Vagina (tissue), 2 donors: Measurements from ENCODE around the gene TYSND1. TPM values are rescaled to one million over a fixed set of nuclear protein-coding genes. Genes with fewer than 3 reads are reported as not detected.

Experiments
- DNase-seq, 2 donors: peaks; one replicate each; pipeline ENCODE4 v3.0.0-alpha.2; 2017; ENCODE audit errors: extremely low spot score in 2 of 2
- H3K27ac ChIP-seq: fragments of 200-600 bp; sonication (generic); one replicate; pipeline ENCODE4 v1.5.1; 2019
- H3K27me3 ChIP-seq: fragments of 200-600 bp; sonication (generic); one replicate; pipeline ENCODE4 v1.5.1; 2019
- H3K36me3 ChIP-seq, 2 donors: fragments of 200-600 bp; sonication (generic); one replicate each; pipeline ENCODE4 v1.5.1; 2017 to 2019
- H3K4me1 ChIP-seq: fragments of 200-600 bp; sonication (generic); one replicate; pipeline ENCODE4 v1.5.1; 2019
- H3K4me3 ChIP-seq, 2 donors: fragments of 200-600 bp; sonication (generic); 1 replicate in 1 of 2; 2 replicates in 1 of 2; pipeline ENCODE4 v1.5.1; 2016 to 2019
- H3K9me3 ChIP-seq: fragments of 200-600 bp; sonication (generic); one replicate; pipeline ENCODE4 v1.5.1; 2019
- CTCF ChIP-seq, 3 experiments: fragments of 450-650 bp in 2 of 3; fragments of 200-600 bp in 1 of 3; sonication (generic) in 1 of 3; IDR thresholded peaks; one replicate each; pipeline ENCODE4 v1.5.1; 2017 to 2019; ENCODE audit warnings: antibody characterized with exemption in 3 of 3, mild to moderate bottlenecking in 2 of 3, moderate library complexity in 2 of 3
- POLR2A ChIP-seq, 2 donors: fragments of 450-650 bp; IDR thresholded peaks; one replicate each; pipeline ENCODE4 v1.6.1; 2017; ENCODE audit warnings: antibody characterized with exemption in 2 of 2, mild to moderate bottlenecking in 2 of 2, moderate library complexity in 2 of 2
- POLR2AphosphoS5 ChIP-seq, 2 donors: sonication (generic); formaldehyde crosslinking; IDR thresholded peaks; one replicate each; pipeline ENCODE4 v1.9.0; 2017; ENCODE audit warnings: antibody characterized with exemption in 2 of 2, mild to moderate bottlenecking in 2 of 2, low read depth in 1 of 2; ENCODE audit not compliant: insufficient read depth in 1 of 2
- intact Hi-C: fragments of 100-400 bp; cut with DNase I; formaldehyde crosslinking; loops from one replicate; pipeline ENCODE4 v1.15.1; 2023
- total RNA-seq: library from RNA; depleted of rRNA; stranded (reverse); fragments of >200 nt; gene quantifications from one replicate; pipeline ENCODE4 v1.2.3, GENCODE V29; 2016

The TYSND1 gene
- total RNA-seq, 1 donor from 2014 or later: 15.7 TPM

DNA sequence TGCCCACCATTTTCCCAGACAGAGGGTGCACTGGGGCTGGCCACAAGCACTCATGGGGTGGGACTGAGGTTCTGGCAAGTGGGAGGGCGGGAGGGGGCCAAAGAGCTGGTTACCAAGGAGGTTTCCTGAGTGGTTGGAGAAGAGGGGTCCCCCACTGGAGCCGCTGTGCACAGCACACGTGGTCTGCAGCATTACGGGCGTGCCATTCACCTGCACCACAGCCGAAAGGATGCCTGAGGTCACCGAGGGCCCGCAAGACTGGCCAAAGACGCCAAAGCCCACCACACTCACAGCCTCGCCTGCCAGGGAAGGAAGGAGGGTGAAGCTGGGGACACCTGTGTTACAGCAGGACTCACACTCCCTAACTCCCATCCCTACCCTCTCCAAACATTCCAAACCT is 3.9 kb downstream of the TYSND1 start:
- no peak for DNase-seq
- Histone ChIP-seq H3K27me3 (no peaks in the 10 kb centered on the region), H3K4me1 (peaks cover 37% of the 10 kb centered on the region), H3K9me3 (no peaks in the 10 kb centered on the region), H3K27ac (no peak overlapping the region), H3K4me3 (no peak overlapping the region), H3K36me3 (peaks cover 0 to 10% of the 10 kb centered on the region in 2 donors)
- intact Hi-C loops: no loop called here
- TF ChIP-seq POLR2A (IDR thresholded peaks at IDR 0.05) (no peak), POLR2AphosphoS5 (IDR thresholded peaks at IDR 0.05; ENCODE audit: insufficient read depth in 1 of 2, low read depth in 1 of 2) (no peak), CTCF (IDR thresholded peaks at IDR 0.05) (no peak)

DNA sequence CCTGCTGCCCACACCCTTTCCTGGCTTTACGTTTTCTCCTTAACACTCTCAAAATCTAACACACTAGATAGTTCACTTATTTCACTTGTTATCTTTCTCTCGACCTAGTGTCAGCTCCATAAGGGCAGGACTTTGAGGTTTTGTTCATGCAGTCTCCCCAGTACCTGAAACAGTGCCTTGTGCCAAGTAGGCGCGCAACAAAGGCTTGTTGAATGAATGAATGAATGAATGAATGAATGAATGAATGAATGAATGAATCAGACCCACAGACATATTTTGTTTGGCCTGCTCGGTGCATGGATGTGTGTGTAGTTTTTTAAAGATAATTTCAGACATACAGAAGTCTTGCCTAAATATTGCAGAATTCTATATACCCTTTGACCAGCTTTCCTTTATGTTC is 6.2 kb downstream of the TYSND1 start:
- H3K9me3 ChIP-seq: no peaks in the 10 kb centered on the region
- TF ChIP-seq POLR2A (IDR thresholded peaks at IDR 0.05) (no peak), CTCF (IDR thresholded peaks at IDR 0.05) (no peak), POLR2AphosphoS5 (IDR thresholded peaks at IDR 0.05; ENCODE audit: insufficient read depth in 1 of 2, low read depth in 1 of 2) (no peak)
- peaks cover 0 to 10% of the 10 kb centered on the region in 2 donors for H3K36me3 ChIP-seq
- H3K4me3 ChIP-seq: no peak overlapping the region
- no peak overlapping the region for H3K27ac ChIP-seq
- H3K27me3 ChIP-seq: no peaks in the 10 kb centered on the region
- H3K4me1 ChIP-seq: peaks cover 28% of the 10 kb centered on the region
- intact Hi-C loops: no loop called here
- DNase-seq: no peak

DNA sequence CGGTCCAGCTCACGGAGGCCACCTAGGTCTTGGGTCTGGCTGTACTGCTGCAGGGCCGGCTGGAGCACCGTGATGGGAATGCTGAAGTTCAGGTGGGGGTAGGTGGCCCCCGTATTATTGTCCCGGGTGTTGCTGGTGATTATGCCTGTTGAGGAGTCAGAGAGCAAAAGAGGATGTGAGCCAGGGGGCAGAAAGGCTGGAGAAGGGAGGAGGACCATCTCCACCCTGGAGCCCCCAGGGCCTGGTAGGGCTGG is 6.6 kb downstream of the TYSND1 start:
- peak in 1 of 2 donors; percentile 77 for DNase-seq
- H3K27ac ChIP-seq: no peak overlapping the region
- H3K36me3 ChIP-seq: peaks cover 0 to 10% of the 10 kb centered on the region in 2 donors
- intact Hi-C loops: no loop called here
- peaks cover 24% of the 10 kb centered on the region for H3K4me1 ChIP-seq
- TF ChIP-seq POLR2AphosphoS5 (IDR thresholded peaks at IDR 0.05; ENCODE audit: insufficient read depth in 1 of 2, low read depth in 1 of 2) (no peak), CTCF (IDR thresholded peaks at IDR 0.05) (no peak), POLR2A (IDR thresholded peaks at IDR 0.05) (no peak)
- no peaks in the 10 kb centered on the region for H3K27me3 ChIP-seq
- H3K4me3 ChIP-seq: no peak overlapping the region
- no peaks in the 10 kb centered on the region for H3K9me3 ChIP-seq

DNA sequence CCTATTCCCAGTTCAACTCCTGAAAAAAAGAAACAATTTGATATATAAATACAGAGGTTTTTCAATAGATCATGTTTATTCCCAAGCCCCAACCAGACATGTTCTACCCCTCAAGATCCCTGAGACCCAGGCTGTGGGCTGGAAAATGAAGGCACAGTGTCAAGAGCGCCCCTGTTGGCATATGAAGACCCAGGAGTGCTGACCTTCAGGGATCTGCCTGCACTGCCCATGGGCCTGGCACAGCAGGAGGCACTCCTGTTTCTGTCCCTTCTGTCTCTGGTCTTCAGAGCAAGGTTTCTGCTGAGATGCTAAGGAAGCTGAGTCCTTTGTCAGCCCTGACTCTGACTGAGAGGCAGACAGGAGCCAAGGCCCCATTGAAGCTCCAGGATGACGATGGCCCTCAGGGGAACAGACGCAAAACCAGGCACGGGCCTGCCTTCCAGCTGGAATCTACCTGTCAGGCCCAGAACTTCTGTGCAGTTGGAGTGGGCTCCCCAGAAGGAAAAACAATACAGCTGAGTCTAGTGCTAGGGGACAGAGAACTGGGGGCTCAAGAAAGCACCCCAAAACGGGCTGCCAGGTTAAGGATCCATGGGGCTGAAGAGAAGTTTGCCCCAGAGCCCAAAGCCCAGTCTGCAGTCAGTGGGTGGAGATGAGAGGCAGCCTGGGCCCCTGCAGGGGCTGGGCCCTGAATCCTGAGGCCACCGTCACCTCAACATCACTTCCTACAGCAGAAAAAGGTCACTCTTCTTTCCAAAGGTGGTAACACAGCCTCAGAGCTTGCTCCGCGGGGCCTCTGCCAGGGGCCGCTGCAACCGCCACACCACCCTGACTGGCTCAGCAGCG is 7.1 kb downstream of the TYSND1 start:
- H3K4me1 ChIP-seq: peaks cover 19% of the 10 kb centered on the region
- DNase-seq: peak in 1 of 2 donors; percentile 40
- H3K36me3 ChIP-seq: peaks cover 0 to 10% of the 10 kb centered on the region in 2 donors
- no peaks in the 10 kb centered on the region for H3K27me3 ChIP-seq
- no peaks in the 10 kb centered on the region for H3K9me3 ChIP-seq
- H3K27ac ChIP-seq: no peak overlapping the region
- intact Hi-C loops: no loop called here
- TF ChIP-seq POLR2AphosphoS5 (IDR thresholded peaks at IDR 0.05; ENCODE audit: insufficient read depth in 1 of 2, low read depth in 1 of 2): no peak
- H3K4me3 ChIP-seq: no peak overlapping the region

DNA sequence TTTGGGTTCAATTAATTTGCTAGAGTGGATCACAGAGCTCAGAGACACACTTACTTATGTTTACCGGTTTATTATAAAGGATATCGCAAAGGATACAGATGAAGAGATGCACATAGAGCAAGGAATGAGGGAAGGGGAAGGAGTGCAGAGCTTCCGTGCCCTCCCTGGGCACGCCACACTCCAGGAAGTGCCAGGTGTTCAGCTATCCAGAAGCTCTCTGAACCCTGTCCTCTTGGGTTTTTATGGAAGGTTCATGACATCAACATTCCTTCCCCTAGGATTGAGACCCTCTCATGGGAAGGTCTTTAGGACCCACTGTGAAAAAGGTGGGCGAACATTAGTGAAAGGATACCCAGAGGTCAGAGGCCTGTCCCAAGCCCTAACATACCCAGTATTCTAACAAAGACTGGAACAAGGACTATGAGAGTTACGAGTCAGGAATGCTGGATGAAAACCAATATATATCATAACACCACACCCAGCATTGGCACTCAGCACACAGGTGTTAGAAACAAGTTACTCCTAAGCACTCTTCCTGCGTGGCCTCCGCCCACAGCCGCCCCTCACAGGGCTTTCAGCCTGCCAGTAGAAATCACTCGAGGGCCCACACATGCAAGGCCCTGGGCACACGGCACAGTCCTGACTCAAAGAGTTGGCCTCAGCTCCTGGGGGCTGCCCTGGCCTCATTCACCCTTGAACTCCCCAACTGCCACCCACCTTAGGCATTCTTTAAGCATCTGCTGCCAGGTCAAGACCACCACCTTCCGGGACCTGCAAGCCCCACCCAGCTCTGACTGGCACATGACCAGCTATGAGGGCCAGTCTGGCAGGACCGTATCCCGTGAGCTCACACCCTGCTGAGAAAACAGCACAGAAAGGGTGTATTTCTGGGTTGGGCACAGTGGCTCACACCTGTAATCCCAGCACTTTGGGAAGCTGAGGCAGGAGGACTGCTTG is 8.3 kb downstream of the TYSND1 start:
- no peak overlapping the region for H3K27ac ChIP-seq
- DNase-seq: peak in 1 of 2 donors; percentile 87
- H3K36me3 ChIP-seq: peaks cover 0 to 10% of the 10 kb centered on the region in 2 donors
- H3K27me3 ChIP-seq: no peaks in the 10 kb centered on the region
- intact Hi-C loops: no loop called here
- peaks cover 15% of the 10 kb centered on the region for H3K4me1 ChIP-seq
- H3K4me3 ChIP-seq: no peak overlapping the region
- no peaks in the 10 kb centered on the region for H3K9me3 ChIP-seq
- TF ChIP-seq CTCF (IDR thresholded peaks at IDR 0.05): no peak
- TF ChIP-seq POLR2A (IDR thresholded peaks at IDR 0.05): no peak
- TF ChIP-seq POLR2AphosphoS5 (IDR thresholded peaks at IDR 0.05; ENCODE audit: insufficient read depth in 1 of 2, low read depth in 1 of 2): no peak
